HG03469 (cell line): ENCODE results near the gene WDR6.

Experiments
- ATAC-seq: cut with Tn5 transposase; IDR thresholded peaks from one replicate; pipeline ENCODE4 v1.9.1; 2021; ENCODE audit warnings: mild to moderate bottlenecking, moderate library complexity, moderate number of reproducible peaks; ENCODE audit not compliant: unreplicated experiment

Gene WDR6

GRCh38 chr3:49028673-49029562 lies 21.7 kb downstream of the WDR6 start, which contains the start of gene IMPDH2:
Gene IMPDH2, minus strand, starts transcription at chr3:49029398. Its CDS starts 48 bp downstream, at chr3:49029350.
- ATAC-seq = peak; percentile 61

GRCh38 chr3:49029563-49029884 lies 22.3 kb downstream of the WDR6 start:
- no peak for ATAC-seq

DNA sequence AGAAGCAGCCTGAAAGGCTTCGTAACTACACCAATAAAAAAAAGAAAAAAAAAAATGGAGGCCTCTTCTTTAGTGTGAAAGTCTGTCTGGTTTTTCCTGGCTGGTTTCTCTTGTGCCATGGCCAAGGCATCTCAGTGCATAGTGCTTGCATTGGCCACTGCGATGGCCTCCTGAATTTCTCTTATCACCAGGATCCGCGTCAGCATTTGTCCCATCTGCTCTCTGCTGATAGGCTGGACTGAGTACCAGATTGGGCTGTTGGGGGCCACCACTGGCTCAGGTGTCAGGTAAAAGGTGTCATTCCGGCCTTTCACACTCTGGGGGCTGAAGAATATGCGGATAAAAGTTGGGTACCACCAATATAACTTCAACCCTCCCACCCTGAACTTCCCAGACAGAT lies 23.1 kb downstream of the WDR6 start:
- ATAC-seq = no peak

- ATAC-seq = no peak
Measured at GRCh38 chr3:49032646-49033304, 25.6 kb downstream of the WDR6 start.

DNA sequence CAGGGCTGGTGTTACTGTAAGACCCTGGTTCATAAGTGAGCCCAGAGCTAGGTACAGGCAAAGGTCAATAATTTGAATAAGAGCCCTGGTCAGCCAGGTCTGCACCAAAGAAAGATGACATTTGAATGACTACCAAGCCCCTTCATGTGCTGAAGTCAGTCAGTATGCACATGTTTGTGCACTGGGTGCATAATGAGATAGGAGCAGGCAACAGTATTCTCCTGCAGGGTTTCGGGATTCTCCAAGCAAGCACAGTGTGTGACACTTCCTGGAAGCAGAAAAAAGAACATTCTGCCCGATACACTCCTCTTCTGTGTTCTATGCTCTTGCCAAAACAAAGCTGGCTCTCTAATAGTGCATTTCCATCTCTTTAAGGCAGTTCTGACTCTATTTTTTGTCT lies 27.5 kb downstream of the WDR6 start:
- no peak for ATAC-seq

DNA sequence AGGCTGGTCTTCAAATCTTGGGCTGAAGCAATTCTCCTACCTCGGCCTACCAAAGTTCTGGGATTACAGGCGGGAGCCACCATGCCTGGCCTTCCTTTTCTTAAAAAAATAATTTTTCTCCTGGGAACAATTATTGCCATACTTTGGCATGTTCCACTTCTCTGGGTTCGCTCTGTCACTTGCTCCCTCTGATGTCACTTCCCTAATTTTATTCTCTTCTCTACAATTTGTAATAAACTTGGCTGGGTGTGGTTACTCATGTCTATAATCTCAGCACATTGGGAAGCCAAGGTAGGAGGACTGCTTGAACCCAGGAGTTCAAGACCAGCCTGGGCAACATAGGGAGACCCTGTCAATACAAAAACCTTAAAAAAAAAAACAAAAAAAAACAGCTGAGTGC lies 28.1 kb downstream of the WDR6 start:
- no peak for ATAC-seq

- ATAC-seq = no peak
Measured at GRCh38 chr3:49053543-49053942, 46.4 kb downstream of the WDR6 start.

DNA sequence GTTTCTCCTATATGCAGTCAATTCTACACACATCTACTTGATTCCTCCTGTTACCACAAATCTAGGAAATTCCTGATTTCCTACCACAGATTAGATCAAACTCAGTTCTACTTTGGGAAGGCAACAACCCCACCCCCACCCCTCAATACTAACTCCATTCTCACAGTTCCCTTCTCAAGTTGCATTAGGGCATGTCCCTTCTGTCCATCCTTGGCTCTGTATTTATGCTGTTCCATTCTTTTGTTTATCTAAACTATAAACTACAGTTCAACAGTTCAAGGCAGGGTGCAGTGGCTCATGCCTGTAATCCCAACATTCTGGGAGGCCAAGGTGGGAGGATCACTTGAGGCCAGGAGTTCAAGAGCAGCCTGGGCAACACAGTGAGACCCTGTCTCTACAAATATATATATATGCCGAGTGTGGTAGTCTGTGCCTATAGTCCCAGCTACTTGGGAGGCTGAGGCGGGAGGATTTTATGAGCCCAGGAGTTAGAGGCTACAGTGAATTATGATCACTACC lies 47.2 kb downstream of the WDR6 start:
- ATAC-seq = no peak

DNA sequence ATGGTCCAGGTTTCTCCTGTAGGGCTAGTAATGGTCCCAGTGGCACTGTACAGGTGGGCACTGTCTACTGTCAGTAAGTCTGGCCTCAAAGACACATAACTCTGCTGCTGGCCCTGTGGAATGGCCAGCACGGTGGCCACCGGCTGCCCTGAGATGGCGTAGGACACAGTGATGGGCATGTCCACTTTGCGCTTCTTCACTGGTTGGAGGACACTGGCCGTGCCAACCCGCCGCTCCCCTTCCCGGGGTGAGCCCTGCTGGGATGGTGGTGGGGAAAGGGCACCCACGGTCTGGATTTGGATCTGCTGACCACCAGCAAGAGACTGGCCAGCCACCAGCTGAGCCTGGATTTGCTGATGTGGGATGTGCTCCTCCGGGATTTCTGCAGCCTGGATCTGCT lies 50.1 kb downstream of the WDR6 start:
- no peak for ATAC-seq

- no peak for ATAC-seq
Measured at GRCh38 chr3:49058011-49058410, 50.8 kb downstream of the WDR6 start.
